GM19397 (cell line): ENCODE measurements around the gene TBX4.

Experiments used
- ATAC-seq: cut with Tn5 transposase; IDR thresholded peaks from one replicate; pipeline ENCODE4 v1.9.1; 2021; ENCODE audit warnings: mild to moderate bottlenecking, moderate library complexity; ENCODE audit not compliant: unreplicated experiment

The TBX4 gene

GRCh38 chr17:61412860-61413660, 39.2 kb upstream of the TBX4 start:
- no peak for ATAC-seq

GRCh38 chr17:61413661-61414126, 38.5 kb upstream of the TBX4 start:
- no peak for ATAC-seq

- ATAC-seq: no peak
These were observed 37.9 kb upstream of the TBX4 start for GRCh38 chr17:61414141-61414935.

GRCh38 chr17:61414936-61415251, 37.3 kb upstream of the TBX4 start:
- ATAC-seq: no peak

GRCh38 chr17:61415374-61416210, 36.6 kb upstream of the TBX4 start:
- ATAC-seq: no peak

GRCh38 chr17:61416211-61416539, 36.0 kb upstream of the TBX4 start:
- no peak for ATAC-seq

- no peak for ATAC-seq
These were observed 35.5 kb upstream of the TBX4 start for GRCh38 chr17:61416540-61417363.

- ATAC-seq: no peak
These were observed 33.8 kb upstream of the TBX4 start for GRCh38 chr17:61418449-61418848.

- no peak for ATAC-seq
These were observed 32.7 kb upstream of the TBX4 start for GRCh38 chr17:61419496-61420046.

- ATAC-seq: no peak
These were observed 32.2 kb upstream of the TBX4 start for GRCh38 chr17:61420052-61420451.

- no peak for ATAC-seq
These were observed 31.4 kb upstream of the TBX4 start for GRCh38 chr17:61420745-61421398.

GRCh38 chr17:61421460-61421859, 30.8 kb upstream of the TBX4 start:
- ATAC-seq: no peak

- ATAC-seq: no peak
These were observed 30.0 kb upstream of the TBX4 start for GRCh38 chr17:61422116-61422799.

- no peak for ATAC-seq
These were observed 29.4 kb upstream of the TBX4 start for GRCh38 chr17:61422869-61423268.

GRCh38 chr17:61423967-61424649, 28.1 kb upstream of the TBX4 start:
- no peak for ATAC-seq

- no peak for ATAC-seq
These were observed 26.3 kb upstream of the TBX4 start for GRCh38 chr17:61425682-61426481.

GRCh38 chr17:61426482-61427304, 25.5 kb upstream of the TBX4 start:
- no peak for ATAC-seq
